B cell (primary cell): ENCODE data around the gene TAC3. TPM values are rescaled to one million over a fixed set of nuclear protein-coding genes. Genes with fewer than 3 reads are reported as not detected.

Experiments used
- ATAC-seq: fragments of 200-7000 bp; cut with Tn5 transposase; one replicate; pipeline ENCODE4 v1.10.0; 2021; ENCODE audit warnings: low read depth, mild to moderate bottlenecking, moderate number of reproducible peaks, moderate library complexity
- CTCF ChIA-PET: fragments of 350-600 bp; sonication (Branson Sonifier 250); formaldehyde crosslinking; loops from one replicate; lab custom pipeline; 2021; ENCODE audit warnings: antibody characterized with exemption, inconsistent platforms; lab: Charles Lee
- POLR2A ChIA-PET: fragments of 350-600 bp; sonication (Branson Sonifier 250); formaldehyde crosslinking; loops from one replicate; lab custom pipeline; 2021; ENCODE audit warnings: antibody characterized with exemption; lab: Charles Lee
- DNase-seq: peaks from one replicate; pipeline ENCODE4 v3.0.0; 2013
- H2AFZ ChIP-seq: 2 replicates; pipeline ENCODE4 v1.6.1; 2012; ENCODE audit warnings: mild to moderate bottlenecking, low read depth, low read length; ENCODE audit not compliant: insufficient read depth, poor library complexity, severe bottlenecking
- H3K27ac ChIP-seq, 2 donors: 1 replicate in 1 of 2; 2 replicates in 1 of 2; pipeline ENCODE4 v1.5.1; 2012 to 2013; ENCODE audit warnings: low read length in 2 of 2, mild to moderate bottlenecking in 2 of 2, moderate library complexity in 1 of 2
- H3K27me3 ChIP-seq, 4 experiments: fragments of 200-600 bp in 1 of 4; sonication (generic) in 1 of 4; replicated peaks in 1 of 4; 1 replicate in 2 of 4; 2 replicates in 2 of 4; pipeline versions ENCODE4 v1.6.1 to v1.7.0; 2013 to 2016; ENCODE audit warnings: low read length in 3 of 4, mild to moderate bottlenecking in 2 of 4, mixed read lengths in 1 of 4, moderate library complexity in 1 of 4; ENCODE audit not compliant: insufficient read depth in 4 of 4, control insufficient read depth in 3 of 4; ENCODE audit errors: control extremely low read depth in 1 of 4
- H3K36me3 ChIP-seq, 2 experiments: replicated peaks in 1 of 2; 1 replicate in 1 of 2; 2 replicates in 1 of 2; pipeline versions ENCODE4 v1.6.1 to v1.7.1; 2013; ENCODE audit warnings: low read length in 1 of 2; ENCODE audit not compliant: insufficient read depth in 2 of 2, control insufficient read depth in 1 of 2; ENCODE audit errors: control extremely low read depth in 1 of 2, extremely low read depth in 1 of 2
- H3K4me1 ChIP-seq, 2 donors: fragments of 200-600 bp in 1 of 2; sonication (generic) in 1 of 2; 1 replicate in 1 of 2; 2 replicates in 1 of 2; pipeline versions ENCODE4 v1.5.1 to v1.6.1; 2013 to 2017; ENCODE audit warnings: low read length in 2 of 2; ENCODE audit not compliant: control insufficient read depth in 2 of 2, insufficient read depth in 2 of 2
- H3K4me2 ChIP-seq: replicated peaks from 2 replicates; pipeline ENCODE3; 2012; ENCODE audit warnings: mild to moderate bottlenecking, low read depth, low read length; ENCODE audit not compliant: poor library complexity, severe bottlenecking
- H3K4me3 ChIP-seq, 5 experiments: fragments of 200-600 bp in 1 of 5; sonication (generic) in 1 of 5; 1 replicate in 3 of 5; 2 replicates in 2 of 5; pipeline versions ENCODE4 v1.5.1 to v1.7.0; 2011 to 2016; ENCODE audit warnings: low read length in 4 of 5, mild to moderate bottlenecking in 4 of 5, low read depth in 2 of 5, control low read depth in 1 of 5, moderate library complexity in 1 of 5; ENCODE audit not compliant: insufficient read depth in 1 of 5; ENCODE audit errors: control extremely low read depth in 1 of 5, extremely low read depth in 1 of 5
- H3K79me2 ChIP-seq: fragments of 200-600 bp; sonication (generic); one replicate; pipeline ENCODE4 v1.6.0; 2016; ENCODE audit warnings: low read length; ENCODE audit not compliant: control insufficient read depth, insufficient read depth
- H3K9ac ChIP-seq: fragments of 200-600 bp; sonication (generic); 2 replicates; pipeline ENCODE4 v1.6.1; 2017; ENCODE audit warnings: mild to moderate bottlenecking, low read length, moderate library complexity
- H3K9me3 ChIP-seq, 3 donors: one replicate each; pipeline versions ENCODE4 v1.6.1 to v1.7.1; 2013; ENCODE audit warnings: low read length in 2 of 3; ENCODE audit not compliant: control insufficient read depth in 2 of 3, insufficient read depth in 1 of 3; ENCODE audit errors: control extremely low read depth in 1 of 3
- H4K20me1 ChIP-seq: 2 replicates; pipeline ENCODE4 v1.6.0; 2012; ENCODE audit warnings: mild to moderate bottlenecking, low read length; ENCODE audit not compliant: insufficient read depth, control insufficient read depth, poor library complexity, severe bottlenecking
- H3K27ac Mint-ChIP-seq: one replicate; pipeline ENCODE4 v1.8.0; 2021; ENCODE audit warnings: mixed read lengths
- H3K27me3 Mint-ChIP-seq: one replicate; pipeline ENCODE4 v1.8.0; 2021; ENCODE audit warnings: mixed read lengths
- H3K4me1 Mint-ChIP-seq: one replicate; pipeline ENCODE4 v1.8.0; 2021; ENCODE audit warnings: mixed read lengths
- H3K4me3 Mint-ChIP-seq: one replicate; pipeline ENCODE4 v1.8.0; 2021; ENCODE audit warnings: mixed read lengths
- H3K9me3 Mint-ChIP-seq: one replicate; pipeline ENCODE4 v1.8.0; 2022; ENCODE audit warnings: mixed read lengths; ENCODE audit not compliant: insufficient read depth
- CTCF ChIP-seq: fragments of 200-600 bp; IDR thresholded peaks from one replicate; pipeline ENCODE4 v1.8.0; 2022; ENCODE audit warnings: antibody characterized with exemption, mild to moderate bottlenecking
- EZH2 ChIP-seq: IDR thresholded peaks from 2 replicates; pipeline ENCODE4 v1.6.1; 2012; ENCODE audit warnings: borderline replicate concordance, low read depth, mild to moderate bottlenecking, moderate library complexity, low read length; ENCODE audit not compliant: insufficient read depth, poor library complexity, severe bottlenecking
- WGBS: methylation state at CpG from one replicate; pipeline ENCODE4 v1.1.5; 2013; ENCODE audit warnings: missing lambda C conversion rate; ENCODE audit not compliant: insufficient coverage; 5-methylcytosine and 5-hydroxymethylcytosine counted together
- intact Hi-C: fragments of 100-400 bp; cut with micrococcal nuclease; formaldehyde crosslinking; loops from one replicate; pipeline ENCODE4 v1.10.0; 2022
- polyA plus RNA-seq: library from polyadenylated mRNA; depleted of rRNA; stranded (reverse); fragments of >200 nt; gene quantifications from 2 replicates; pipeline ENCODE4 v1.2.3, GENCODE V29; 2012
- total RNA-seq, 2 donors: library from RNA; stranded (reverse); fragments of 120-200 nt in 1 of 2; gene quantifications; 1 replicate in 1 of 2; 2 replicates in 1 of 2; pipeline versions ENCODE4 v1.2.3 to v1.2.4, GENCODE V29; 2013 to 2022

Gene TAC3
- total and polyA plus RNA-seq, 2 donors (not counting 1 experiment from before 2014, with no cell fraction given), result 0.24 TPM; not detected in 1

GRCh38 chr12:57027805-57028153 is 11.4 kb upstream of the TAC3 start:
- DNase-seq, result no peak

More at GRCh38 chr12:57027805-57028153, 11.4 kb upstream of the TAC3 start:
- Histone ChIP-seq H3K79me2 (no peaks in the 10 kb centered on the region), H4K20me1 (no peaks in the 10 kb centered on the region), H3K27me3 (no peaks in the 10 kb centered on the region), H3K4me3 (no peak overlapping the region), H2AFZ (no peak overlapping the region), H3K27ac (no peak overlapping the region), H3K4me1 (peaks cover 8 to 14% of the 10 kb centered on the region in 2 donors), H3K9ac (no peak overlapping the region), H3K4me2 (no peak overlapping the region), H3K9me3 (no peaks in the 10 kb centered on the region), H3K36me3 (no peaks in the 10 kb centered on the region)
- Mint-ChIP-seq H3K4me1 (peaks cover 19% of the 10 kb centered on the region), H3K27me3 (no peaks in the 10 kb centered on the region), H3K4me3 (no peak overlapping the region), H3K9me3 (no peaks in the 10 kb centered on the region), H3K27ac (no peak overlapping the region)
- WGBS, result 70% methylated on average over 1 of the region's 5 CpGs
- TF ChIP-seq EZH2, result no peak
- TF ChIP-seq CTCF, result no peak
- intact Hi-C loops, result no loop called here
- ChIA-PET CTCF (interaction anchor here (1.5 to 1.9 kb wide), 2 partner anchors 41 to 96 kb away, joined by 4 read pairs; no protein-coding TSS in a partner anchor), POLR2A (no interaction called here)
- no peak for ATAC-seq
